Measurements from ENCODE around the gene PDK2.

- TF ChIP-seq EZH2 (IDR thresholded peaks at IDR 0.05; ENCODE audit: insufficient read depth, poor library complexity, severe bottlenecking) (no peak), EZH2phosphoT487 (IDR thresholded peaks at IDR 0.05; ENCODE audit: insufficient read depth, low read depth) (no peak)
Observed at GRCh38 chr17:50098583-50098982, 3.4 kb downstream of the PDK2 start.

Measured in GM23248 (cell line).